HG03095 (cell line): ENCODE measurements around the gene PIP5K1C.
"Not testable (repeated sequence)": the region's sequence is repeated elsewhere in the genome, so short reads cannot be mapped to it uniquely, and the experiment has no call there.

ENCODE experiments used
- ATAC-seq: cut with Tn5 transposase; IDR thresholded peaks from one replicate; pipeline ENCODE4 v1.9.1; 2021; ENCODE audit warnings: moderate library complexity; ENCODE audit not compliant: unreplicated experiment

Gene PIP5K1C

GRCh38 chr19:3648037-3648905 lies 52.0 kb downstream of the PIP5K1C start:
- no peak for ATAC-seq

GRCh38 chr19:3647102-3647501 lies 53.2 kb downstream of the PIP5K1C start:
- ATAC-seq = not testable (repeated sequence)

DNA sequence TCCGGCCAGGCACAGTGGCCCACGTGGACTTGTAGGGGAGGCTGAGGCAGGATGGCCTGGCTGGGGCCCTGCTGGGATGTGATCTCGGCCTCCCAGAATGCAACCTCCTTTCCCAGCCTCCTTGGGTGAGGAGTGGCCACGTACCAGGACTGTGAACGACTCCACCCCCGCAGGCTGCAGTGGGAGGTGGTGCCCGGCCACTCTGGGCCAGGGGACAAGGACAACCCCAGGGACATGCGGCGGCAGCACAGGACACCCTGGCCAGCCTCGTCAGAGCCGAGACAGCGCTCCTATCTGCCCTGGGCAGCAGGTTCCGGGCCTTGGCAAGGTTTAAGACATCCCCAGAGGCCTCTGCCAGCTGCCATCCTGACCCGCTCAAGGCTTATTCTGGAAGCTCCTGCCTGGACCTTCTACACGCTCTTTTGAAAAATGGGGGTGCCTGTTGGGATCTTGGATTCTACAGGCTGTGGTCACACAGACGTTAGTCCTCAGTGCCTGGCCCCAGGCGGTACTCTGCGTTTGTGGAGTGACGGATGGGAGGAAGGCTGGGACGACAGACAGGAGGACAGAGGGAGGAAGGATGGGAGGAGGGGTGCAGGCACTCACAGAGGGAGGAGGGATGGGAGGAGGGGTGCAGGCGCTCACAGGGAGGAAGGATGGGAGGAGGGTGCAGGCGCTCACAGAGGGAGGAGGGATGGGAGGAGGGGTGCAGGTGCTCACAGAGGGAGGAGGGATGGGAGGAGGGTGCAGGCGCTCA lies 53.8 kb downstream of the PIP5K1C start:
- no peak for ATAC-seq

DNA sequence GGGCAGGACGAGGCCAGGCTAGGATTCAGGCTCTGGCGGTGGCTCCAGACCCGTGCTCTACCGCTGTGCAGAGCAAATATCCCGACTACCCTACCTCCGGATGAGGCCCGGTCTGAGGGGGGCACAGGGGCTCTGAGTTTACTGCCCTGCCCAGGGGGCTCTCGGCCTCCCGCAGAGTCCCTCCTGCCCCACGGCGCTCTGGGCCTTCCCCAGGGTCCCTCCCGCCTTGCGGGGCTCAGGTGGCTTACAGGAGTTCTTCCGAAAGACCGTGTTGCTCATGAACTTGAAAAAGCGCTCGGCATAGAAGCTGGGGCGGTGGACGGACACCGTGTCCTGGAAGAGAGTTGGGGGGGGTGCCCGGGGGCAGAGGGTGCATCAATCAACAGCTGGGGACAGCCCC lies 54.5 kb downstream of the PIP5K1C start:
- no peak for ATAC-seq

- ATAC-seq = no peak
Observed at GRCh38 chr19:3645067-3645396, 55.2 kb downstream of the PIP5K1C start.

DNA sequence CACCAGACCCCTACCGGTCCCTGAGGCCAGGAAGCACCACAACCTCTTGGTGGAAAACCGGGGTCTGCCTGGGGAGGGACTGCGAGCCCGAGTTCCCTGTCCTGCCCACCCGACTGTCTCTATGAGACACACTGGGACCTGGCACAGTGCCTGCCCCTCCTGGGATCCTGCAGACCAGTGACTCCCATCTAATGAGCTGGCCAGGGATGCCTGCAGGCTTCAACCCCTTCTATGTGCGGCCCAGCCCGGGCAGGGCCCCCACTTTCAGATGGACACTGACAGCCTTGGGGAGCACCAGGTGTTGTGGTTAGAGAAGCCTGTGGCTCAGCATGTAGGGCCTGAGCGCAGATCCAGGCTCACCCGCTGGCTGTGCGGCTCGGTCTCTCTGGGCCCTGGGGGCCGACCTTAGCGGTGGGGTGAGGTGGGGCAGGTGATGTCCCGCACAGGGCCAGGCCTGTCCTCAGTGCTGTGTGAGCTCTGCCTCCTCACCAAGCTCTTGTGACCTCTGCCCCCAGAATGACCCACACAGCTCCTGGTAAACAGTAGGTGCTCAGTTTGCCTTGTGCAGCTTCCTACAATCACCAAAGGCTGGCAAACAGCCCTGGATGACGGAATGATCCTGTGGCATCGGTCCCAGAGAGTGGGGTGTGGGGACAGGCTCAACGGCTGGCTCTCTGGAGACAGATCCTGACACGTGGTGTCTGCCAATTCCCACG lies 55.8 kb downstream of the PIP5K1C start:
- ATAC-seq = no peak

DNA sequence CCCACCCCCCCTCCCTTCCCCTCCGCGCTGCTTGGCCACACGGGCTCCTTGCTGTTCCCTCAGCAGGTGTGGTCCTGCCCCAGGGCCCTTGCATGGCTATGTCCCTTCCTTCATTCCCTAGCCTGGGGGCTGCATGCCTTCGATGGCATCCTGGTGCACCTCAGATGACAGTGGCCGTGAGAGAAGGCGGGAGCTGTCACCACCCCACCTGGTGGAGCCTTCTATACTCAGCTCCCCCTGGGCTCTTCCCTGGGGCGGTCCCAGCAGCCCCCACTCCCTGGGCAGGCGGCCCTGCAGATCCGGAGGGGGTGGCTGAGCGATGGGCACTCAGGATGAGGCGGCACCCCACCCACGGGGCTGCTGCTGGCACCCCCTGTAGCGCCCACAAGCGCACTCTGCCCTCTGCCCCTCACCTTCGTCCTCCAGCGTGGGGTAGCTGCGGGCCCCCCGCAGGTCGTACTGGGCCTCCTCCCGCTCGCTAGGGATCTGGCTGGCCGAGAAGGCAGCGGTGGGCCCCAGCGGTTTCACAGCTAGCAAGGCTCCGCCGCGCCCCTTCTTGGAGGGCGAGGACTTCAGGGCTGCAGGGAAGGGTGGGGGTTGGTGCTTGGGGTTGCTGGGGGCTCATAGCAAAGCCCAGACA lies 56.5 kb downstream of the PIP5K1C start:
- no peak for ATAC-seq

DNA sequence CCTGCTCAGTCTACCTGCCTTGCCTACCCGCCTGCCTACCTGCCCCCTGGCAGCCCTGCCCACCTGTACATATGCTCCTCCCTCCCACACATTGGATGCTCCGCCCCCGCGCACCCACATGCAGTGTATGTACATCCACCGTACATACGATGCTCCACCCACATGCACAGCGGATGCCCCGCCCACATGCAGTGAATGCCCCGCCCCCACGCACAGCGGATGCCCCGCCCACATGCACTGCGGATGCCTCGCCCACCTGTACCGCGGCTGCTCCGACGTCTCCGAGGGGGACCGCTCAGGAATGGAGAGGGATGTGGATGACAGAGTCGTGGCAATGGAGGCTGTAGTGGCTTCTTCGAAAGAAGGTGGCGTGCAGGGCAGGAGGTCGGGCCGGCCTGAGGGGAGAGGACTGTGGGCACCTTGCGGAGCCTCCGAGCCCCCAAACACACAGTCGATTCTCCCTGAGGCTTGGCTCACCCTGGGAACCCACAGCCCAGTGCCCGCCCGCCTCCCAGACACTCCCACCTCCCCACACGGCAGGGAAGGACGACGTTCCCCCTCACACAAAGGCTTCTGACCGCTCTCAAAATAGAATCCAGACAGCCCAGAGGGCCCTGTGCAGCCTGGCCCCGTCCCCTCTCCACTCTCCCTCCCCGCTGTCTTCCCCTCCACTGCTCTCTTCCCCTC lies 57.1 kb downstream of the PIP5K1C start:
- no peak for ATAC-seq

DNA sequence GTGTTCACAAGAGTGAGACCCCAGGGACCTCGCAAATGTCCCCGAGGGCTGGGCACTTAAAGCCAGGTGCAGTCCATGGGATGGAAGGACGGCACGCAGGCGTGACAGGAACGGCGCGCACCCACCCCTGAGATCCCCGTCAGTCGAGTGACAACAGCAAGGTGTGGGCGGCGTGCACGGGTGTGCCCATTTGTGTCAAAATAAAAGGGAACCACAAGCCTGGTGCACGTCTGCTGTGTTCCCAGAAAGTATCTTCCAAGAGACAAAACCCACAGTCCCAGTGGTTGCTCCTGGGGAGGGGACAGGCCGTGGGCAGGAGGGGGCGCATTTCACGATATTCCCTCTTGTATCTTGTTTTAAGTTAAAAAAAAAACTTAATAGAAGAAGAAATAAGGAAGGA lies 58.0 kb downstream of the PIP5K1C start:
- ATAC-seq = no peak

DNA sequence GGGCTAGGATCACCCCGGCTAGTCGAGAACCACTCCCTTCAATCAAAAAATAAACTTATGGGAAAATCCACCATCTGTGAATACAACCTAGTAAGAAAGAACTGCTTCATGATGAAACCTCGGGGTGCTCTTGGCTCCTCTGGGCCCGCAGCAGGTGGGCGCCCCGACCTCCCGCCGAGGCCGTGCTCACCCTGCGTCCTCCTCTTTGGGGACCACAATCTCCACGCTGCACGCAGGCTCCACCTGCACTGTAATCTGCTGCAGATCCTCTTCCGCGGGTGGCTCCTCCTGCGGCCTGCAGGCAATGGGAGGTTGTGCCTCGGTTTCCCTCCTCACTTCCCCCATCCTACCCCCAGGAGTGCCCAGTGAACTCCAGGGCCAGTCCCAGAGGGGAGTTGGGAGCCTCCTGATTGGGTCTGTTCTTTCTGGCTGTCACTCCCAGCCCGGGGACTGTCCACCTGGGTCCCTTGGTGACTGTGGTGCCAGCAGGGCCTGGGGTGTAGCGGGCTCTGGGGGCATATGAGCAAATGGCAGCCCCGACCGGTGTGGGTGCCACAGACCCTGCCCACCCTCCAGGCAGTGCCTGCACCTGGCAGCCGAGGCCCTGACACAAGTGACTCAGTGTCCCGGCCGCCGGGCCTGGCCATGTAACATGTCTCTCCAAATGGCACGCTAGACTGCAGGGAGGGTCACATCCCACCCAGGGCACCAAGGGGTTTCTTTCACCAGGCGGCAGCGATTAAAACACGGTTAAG lies 58.6 kb downstream of the PIP5K1C start:
- ATAC-seq = no peak

- ATAC-seq = no peak
Observed at GRCh38 chr19:3639479-3639878, 60.8 kb downstream of the PIP5K1C start.

DNA sequence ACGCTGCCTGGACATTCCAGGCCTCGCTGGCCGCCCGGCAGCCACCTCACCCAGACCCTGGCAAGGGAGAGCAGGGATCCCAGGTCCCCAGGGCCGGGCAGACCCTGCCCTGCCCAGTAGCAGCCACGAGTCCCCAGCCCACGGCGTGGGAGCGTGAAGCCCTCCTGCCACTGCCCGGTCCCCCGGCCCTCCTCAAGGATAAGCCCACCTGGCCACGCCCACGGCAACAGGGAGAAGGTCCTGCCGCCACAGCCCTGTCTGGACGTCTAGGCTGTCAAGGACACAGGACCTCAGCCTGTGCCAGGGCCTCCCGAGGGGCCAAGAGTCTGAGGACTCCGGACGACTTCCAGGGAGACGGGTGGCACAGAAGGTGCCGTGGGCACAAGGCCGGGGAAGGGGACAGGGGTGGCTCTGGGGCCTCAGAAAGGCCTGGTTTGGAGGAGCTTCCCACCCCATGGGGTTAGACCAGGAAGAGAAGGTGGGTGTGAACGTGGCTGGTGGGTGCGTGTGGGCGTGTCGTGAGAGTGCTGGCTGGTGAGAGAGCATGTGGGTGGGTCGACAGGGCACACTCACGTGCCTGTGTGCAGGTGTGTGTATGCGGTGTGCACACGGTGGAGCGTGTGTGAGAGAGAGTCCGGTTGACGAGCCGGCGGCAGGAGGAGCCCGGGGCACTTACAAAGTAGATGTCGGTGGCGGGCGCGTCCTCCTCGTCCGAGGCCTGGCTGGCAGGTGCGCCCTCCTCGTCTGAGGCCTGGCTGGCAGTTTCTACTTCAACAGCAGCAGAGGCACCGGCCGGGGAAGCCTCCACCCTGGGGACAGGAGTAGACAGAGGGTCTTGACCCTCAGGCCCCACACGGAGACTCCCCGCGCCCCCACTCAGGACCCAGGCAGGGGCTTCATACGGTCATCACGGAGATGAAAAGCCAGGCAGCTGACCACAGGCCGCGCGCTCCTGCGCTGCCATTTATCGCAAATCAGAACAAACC lies 61.8 kb downstream of the PIP5K1C start:
- no peak for ATAC-seq

DNA sequence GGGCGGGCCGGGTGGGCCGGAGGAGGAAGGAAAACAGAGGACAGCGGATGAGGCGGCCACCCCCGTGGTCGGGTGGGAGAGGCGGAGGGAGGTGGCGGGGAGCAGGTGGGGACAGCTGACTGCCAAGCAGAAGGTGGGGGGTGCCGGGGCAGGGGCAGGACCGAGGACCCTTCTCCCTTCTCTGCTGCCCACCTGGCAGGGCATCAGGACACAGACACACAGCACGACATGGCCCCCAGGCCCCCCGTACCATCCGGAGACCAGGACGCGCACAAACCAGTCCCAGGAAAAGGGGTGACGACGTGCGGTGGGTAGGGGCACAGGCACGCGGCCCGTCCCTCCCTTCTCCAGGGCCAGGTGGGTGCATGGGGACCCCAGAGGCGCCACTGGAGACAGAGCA lies 62.6 kb downstream of the PIP5K1C start:
- no peak for ATAC-seq

DNA sequence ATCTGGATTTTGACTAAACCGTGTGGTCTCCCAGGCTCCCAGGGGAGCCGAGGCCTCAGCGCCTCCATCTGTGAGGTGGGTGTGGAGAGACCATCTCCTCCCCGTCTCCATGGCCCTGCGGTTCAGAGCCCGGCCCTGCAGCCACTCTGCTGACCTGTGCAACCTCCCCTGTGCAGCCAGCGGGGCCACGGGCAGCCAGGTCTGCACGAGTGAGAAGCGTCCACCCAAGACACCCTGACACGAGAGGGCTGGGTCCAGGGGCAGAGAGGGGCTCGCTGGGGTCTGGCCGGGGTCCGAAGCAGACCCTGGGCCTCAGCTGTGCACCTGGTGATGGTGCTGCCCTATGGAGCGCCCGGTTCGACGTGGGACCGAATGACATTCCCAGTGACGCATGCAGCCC lies 63.3 kb downstream of the PIP5K1C start:
- ATAC-seq = no peak

- no peak for ATAC-seq
Observed at GRCh38 chr19:3636506-3636905, 63.8 kb downstream of the PIP5K1C start.

DNA sequence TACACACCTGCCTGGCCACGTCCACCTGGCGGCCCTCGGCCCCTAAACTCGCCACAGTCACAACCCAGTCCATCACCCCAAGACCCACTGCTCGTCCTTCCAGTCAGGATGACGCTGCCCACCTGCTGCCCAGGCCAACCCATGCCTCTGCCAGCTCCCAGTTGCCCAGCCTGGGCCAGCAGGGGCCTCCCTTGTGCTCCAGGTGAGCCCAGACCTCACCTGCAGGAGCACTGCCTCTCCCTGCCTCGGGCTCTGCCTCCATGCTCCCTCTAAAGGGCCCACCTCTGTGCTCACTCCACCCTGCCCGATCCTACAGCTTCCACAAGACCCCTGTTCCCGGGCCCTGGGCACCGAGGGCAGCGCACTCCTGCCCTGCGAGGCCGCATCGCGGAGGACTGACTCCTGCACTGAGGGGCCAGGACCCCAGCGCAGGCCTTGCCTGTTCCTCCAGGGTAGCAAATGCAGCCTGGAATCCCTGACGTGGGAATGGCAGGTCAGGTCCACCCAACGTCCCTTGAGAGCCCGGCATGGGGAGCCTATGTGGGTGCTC lies 65.7 kb downstream of the PIP5K1C start:
- no peak for ATAC-seq

- no peak for ATAC-seq
Observed at GRCh38 chr19:3633559-3633988, 66.7 kb downstream of the PIP5K1C start.
